SK-N-MC (cell line): ENCODE data around the gene DLG2.

Source experiments
- EZH2 ChIP-seq: fragments of 200-600 bp; sonication (generic); IDR thresholded peaks from one replicate; pipeline ENCODE4 v1.6.1; 2017; ENCODE audit warnings: antibody characterized with exemption
- FOXP2 ChIP-seq: optimal IDR thresholded peaks from 2 replicates; pipeline ENCODE3; 2011; ENCODE audit warnings: mild to moderate bottlenecking, moderate library complexity; ENCODE audit not compliant: insufficient read depth; ENCODE audit errors: extremely low read length, control extremely low read depth
- POLR2AphosphoS5 ChIP-seq: IDR thresholded peaks from 2 replicates; pipeline ENCODE4 v1.6.1; 2012; ENCODE audit warnings: mild to moderate bottlenecking, low read depth, low read length, borderline replicate concordance

- TF ChIP-seq POLR2AphosphoS5 (no peak), EZH2 (no peak), FOXP2 (no peak)
These were observed 36.1 kb upstream of the DLG2 start for GRCh38 chr11:85663080-85663752.
